Mesenchymal stem cell (in vitro differentiated cells and primary cell): ENCODE data around the gene DLGAP3.

Source experiments
- DNase-seq: peaks from one replicate; pipeline ENCODE4 v3.0.0-alpha.2; 2013
- H2AFZ ChIP-seq: one replicate; pipeline ENCODE4 v1.6.1; 2013; ENCODE audit warnings: low read depth, mild to moderate bottlenecking, control low read depth, inconsistent platforms, low read length, moderate library complexity
- H2AK5ac ChIP-seq: 2 replicates; pipeline ENCODE4 v1.6.1; 2013; ENCODE audit warnings: low read length, moderate library complexity, mild to moderate bottlenecking, inconsistent platforms; ENCODE audit not compliant: severe bottlenecking
- H2BK120ac ChIP-seq: one replicate; pipeline ENCODE4 v1.6.1; 2013; ENCODE audit warnings: low read depth, mild to moderate bottlenecking, inconsistent platforms, low read length, moderate library complexity
- H2BK12ac ChIP-seq, 2 experiments: one replicate each; pipeline ENCODE4 v1.6.1; 2013; ENCODE audit warnings: inconsistent platforms in 2 of 2, low read length in 2 of 2, mild to moderate bottlenecking in 2 of 2, moderate library complexity in 2 of 2, control low read depth in 1 of 2
- H2BK15ac ChIP-seq: one replicate; pipeline ENCODE4 v1.6.1; 2013; ENCODE audit warnings: mild to moderate bottlenecking, low read depth, inconsistent platforms; ENCODE audit not compliant: poor library complexity, severe bottlenecking
- H2BK5ac ChIP-seq: 2 replicates; pipeline ENCODE4 v1.6.1; 2013; ENCODE audit warnings: low read depth, mild to moderate bottlenecking, low read length, control low read depth, inconsistent platforms; ENCODE audit not compliant: poor library complexity, severe bottlenecking
- H3K14ac ChIP-seq, 2 experiments: one replicate each; pipeline ENCODE4 v1.6.1; 2013; ENCODE audit warnings: inconsistent platforms in 2 of 2, low read length in 2 of 2, control low read depth in 1 of 2, mild to moderate bottlenecking in 1 of 2, moderate library complexity in 1 of 2
- H3K18ac ChIP-seq, 2 experiments: one replicate each; pipeline ENCODE4 v1.6.1; 2013; ENCODE audit warnings: inconsistent platforms in 2 of 2, low read length in 2 of 2, control low read depth in 1 of 2, low read depth in 1 of 2, mild to moderate bottlenecking in 1 of 2
- H3K23ac ChIP-seq, 2 experiments: one replicate each; pipeline ENCODE4 v1.6.1; 2013; ENCODE audit warnings: inconsistent platforms in 2 of 2, low read length in 2 of 2, mild to moderate bottlenecking in 2 of 2, moderate library complexity in 2 of 2, control low read depth in 1 of 2
- H3K27ac ChIP-seq: 2 replicates; pipeline ENCODE4 v1.5.1; 2013; ENCODE audit warnings: mild to moderate bottlenecking, moderate library complexity, low read length, control low read depth, inconsistent platforms; ENCODE audit not compliant: poor library complexity, severe bottlenecking
- H3K27me3 ChIP-seq, 2 experiments: 2 replicates each; pipeline versions ENCODE4 v1.6.1 to v1.7.0; 2013; ENCODE audit warnings: low read length in 2 of 2, mild to moderate bottlenecking in 2 of 2, moderate library complexity in 2 of 2, control low read depth in 1 of 2, inconsistent platforms in 1 of 2; ENCODE audit not compliant: control insufficient read depth in 1 of 2, insufficient read depth in 1 of 2
- H3K36me3 ChIP-seq, 2 experiments: 2 replicates each; pipeline versions ENCODE4 v1.6.1 to v1.7.0; 2013; ENCODE audit warnings: low read length in 2 of 2, control low read depth in 1 of 2, inconsistent platforms in 1 of 2, low read depth in 1 of 2, mild to moderate bottlenecking in 1 of 2; ENCODE audit not compliant: insufficient read depth in 2 of 2, control insufficient read depth in 1 of 2
- H3K4ac ChIP-seq, 2 experiments: one replicate each; pipeline ENCODE4 v1.6.1; 2013; ENCODE audit warnings: inconsistent platforms in 2 of 2, low read length in 2 of 2, mild to moderate bottlenecking in 2 of 2, moderate library complexity in 2 of 2, control low read depth in 1 of 2, low read depth in 1 of 2
- H3K4me1 ChIP-seq: 2 replicates; pipeline ENCODE4 v1.6.1; 2013; ENCODE audit warnings: low read depth, low read length, control low read depth; ENCODE audit not compliant: control insufficient read depth, insufficient read depth
- H3K4me2 ChIP-seq: 2 replicates; pipeline ENCODE4 v1.6.1; 2013; ENCODE audit warnings: low read length, mild to moderate bottlenecking, inconsistent platforms; ENCODE audit not compliant: poor library complexity, severe bottlenecking
- H3K4me3 ChIP-seq, 2 experiments: 2 replicates each; pipeline versions ENCODE4 v1.5.1 to v1.7.0; 2013; ENCODE audit warnings: low read length in 2 of 2, mild to moderate bottlenecking in 2 of 2, control low read depth in 1 of 2, low read depth in 1 of 2; ENCODE audit not compliant: insufficient read depth in 1 of 2
- H3K79me1 ChIP-seq: replicated peaks from 2 replicates; pipeline ENCODE4 v1.6.1; 2013; ENCODE audit warnings: mild to moderate bottlenecking, control low read depth, low read length, inconsistent platforms; ENCODE audit not compliant: poor library complexity, severe bottlenecking
- H3K9ac ChIP-seq: 2 replicates; pipeline ENCODE4 v1.7.0; 2013; ENCODE audit warnings: mild to moderate bottlenecking, low read length, moderate library complexity
- H3K9me3 ChIP-seq: 2 replicates; pipeline ENCODE4 v1.7.0; 2013; ENCODE audit warnings: mild to moderate bottlenecking, low read length; ENCODE audit not compliant: control insufficient read depth
- H4K8ac ChIP-seq: one replicate; pipeline ENCODE4 v1.6.1; 2013; ENCODE audit warnings: inconsistent platforms, mild to moderate bottlenecking, low read length, moderate library complexity
- H4K91ac ChIP-seq: one replicate; pipeline ENCODE4 v1.6.1; 2013; ENCODE audit warnings: mild to moderate bottlenecking, low read length, inconsistent platforms
- WGBS: methylation state at CpG from one replicate; pipeline ENCODE4 v1.1.7; 2013; ENCODE audit warnings: mixed read lengths; 5-methylcytosine and 5-hydroxymethylcytosine counted together

DLGAP3 gene

GRCh38 chr1:34896612-34897011 is 32.8 kb downstream of the DLGAP3 start:
- Histone ChIP-seq H4K91ac (no peak overlapping the region), H2AK5ac (no peak overlapping the region), H3K4me3 (no peak overlapping the region), H3K4me1 (no peaks in the 10 kb centered on the region), H2AFZ (no peak overlapping the region), H3K4me2 (no peak overlapping the region), H3K4ac (no peak overlapping the region), H2BK120ac (no peak overlapping the region), H2BK15ac (no peak overlapping the region), H4K8ac (no peak overlapping the region), H3K14ac (no peak overlapping the region), H3K36me3 (no peaks in the 10 kb centered on the region), H2BK12ac (no peak overlapping the region), H3K18ac (no peak overlapping the region), H2BK5ac (no peak overlapping the region), H3K9ac (no peak overlapping the region), H3K79me1 (no peaks in the 10 kb centered on the region), H3K23ac (no peak overlapping the region), H3K9me3 (peaks cover 7% of the 10 kb centered on the region), H3K27ac (no peak overlapping the region), H3K27me3 (peaks cover 9 to 24% of the 10 kb centered on the region in 2 experiments)
- DNase-seq, result no peak
- no CpG with 5 or more reads among the region's 1 CpG for WGBS

GRCh38 chr1:34889705-34890104 is 39.7 kb downstream of the DLGAP3 start:
- Histone ChIP-seq H2BK15ac (no peak overlapping the region), H4K8ac (no peak overlapping the region), H3K9ac (no peak overlapping the region), H4K91ac (no peak overlapping the region), H3K4ac (no peak overlapping the region), H3K18ac (no peak overlapping the region), H2BK12ac (no peak overlapping the region), H3K9me3 (peaks cover 10% of the 10 kb centered on the region), H3K4me1 (peaks cover 13% of the 10 kb centered on the region), H3K23ac (no peak overlapping the region), H3K36me3 (no peaks in the 10 kb centered on the region), H2BK5ac (no peak overlapping the region), H2BK120ac (no peak overlapping the region), H3K4me2 (no peak overlapping the region), H3K14ac (no peak overlapping the region), H3K27me3 (peaks cover 40 to 45% of the 10 kb centered on the region in 2 experiments), H3K79me1 (no peaks in the 10 kb centered on the region), H3K4me3 (no peak overlapping the region), H2AK5ac (no peak overlapping the region), H3K27ac (no peak overlapping the region), H2AFZ (no peak overlapping the region)
- 56% methylated on average over 4 of the region's 4 CpGs for WGBS
- DNase-seq, result no peak

DNA sequence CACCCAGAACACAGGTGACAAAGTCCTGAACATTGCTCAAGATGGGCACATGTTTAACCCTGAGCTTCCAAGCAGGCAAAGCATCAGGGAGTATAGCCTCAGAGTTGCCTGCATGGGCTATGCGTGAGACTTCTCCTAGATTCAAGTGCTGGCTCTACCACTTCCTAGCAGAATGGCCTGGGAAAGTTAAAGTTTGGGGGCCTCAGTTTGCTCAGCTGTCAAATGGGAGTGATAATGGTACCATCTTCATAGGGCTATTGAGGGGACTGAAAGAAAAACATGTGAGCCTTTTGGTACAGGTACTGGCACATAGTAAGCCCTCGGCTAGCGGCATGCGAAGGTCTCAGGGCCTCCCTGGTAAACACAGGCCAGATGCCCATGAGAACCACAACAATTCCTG is 41.9 kb downstream of the DLGAP3 start:
- Histone ChIP-seq H4K91ac (no peak overlapping the region), H3K4me2 (no peak overlapping the region), H3K27me3 (peaks cover 61% of the 10 kb centered on the region in 2 experiments), H2BK5ac (no peak overlapping the region), H3K9ac (no peak overlapping the region), H3K9me3 (peaks cover 10% of the 10 kb centered on the region), H2AFZ (no peak overlapping the region), H3K36me3 (no peaks in the 10 kb centered on the region), H2AK5ac (no peak overlapping the region), H3K23ac (no peak overlapping the region), H3K27ac (no peak overlapping the region), H3K79me1 (no peaks in the 10 kb centered on the region), H2BK15ac (no peak overlapping the region), H3K4ac (no peak overlapping the region), H3K18ac (no peak overlapping the region), H3K4me3 (no peak overlapping the region), H2BK120ac (no peak overlapping the region), H2BK12ac (no peak overlapping the region), H4K8ac (no peak overlapping the region), H3K4me1 (peaks cover 13% of the 10 kb centered on the region), H3K14ac (no peak overlapping the region)
- 87% methylated on average over 4 of the region's 4 CpGs for WGBS
- no peak for DNase-seq

DNA sequence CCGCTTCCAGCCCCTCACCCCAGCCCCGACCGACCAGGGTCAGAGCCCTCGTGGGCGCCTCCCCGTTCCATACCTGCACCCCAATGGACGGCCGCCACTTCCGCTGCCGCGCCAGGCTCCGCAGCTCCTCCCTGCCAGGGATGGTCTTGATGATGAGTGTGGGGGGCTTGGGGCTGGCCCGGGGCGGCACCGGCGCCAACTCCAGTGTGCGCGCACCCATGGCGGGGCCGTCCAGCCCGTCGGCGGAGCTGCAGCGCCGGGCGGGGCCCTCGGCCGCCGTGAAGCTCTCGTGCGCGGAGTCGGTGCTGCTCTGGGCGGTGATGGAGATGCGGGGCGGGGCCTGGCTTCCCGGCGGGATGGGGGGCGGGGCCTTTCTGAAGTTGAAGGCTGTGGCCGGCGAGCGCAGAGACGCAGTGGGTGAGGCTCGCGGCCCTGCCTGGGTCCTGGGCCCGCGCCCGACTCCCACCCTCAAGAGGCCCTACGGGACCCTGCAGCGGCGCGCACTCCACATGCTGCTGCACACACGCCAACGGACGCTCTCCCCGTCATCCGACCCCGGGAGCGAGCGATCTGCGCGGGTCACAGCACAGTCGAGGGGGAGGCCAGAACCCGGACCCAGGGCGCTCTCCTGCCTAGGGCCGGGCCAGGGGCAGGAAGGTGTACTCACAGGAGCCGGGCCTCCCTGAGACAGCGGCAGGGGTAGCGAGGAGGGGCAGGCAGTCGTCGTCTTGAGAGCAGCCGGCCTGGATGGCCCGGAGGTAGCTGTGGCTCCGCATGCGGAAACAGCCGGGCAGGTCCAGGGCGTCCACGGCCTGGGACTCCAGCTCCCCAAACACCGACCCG is 43.8 kb downstream of the DLGAP3 start:
- Histone ChIP-seq H3K18ac (no peak overlapping the region), H4K8ac (peak overlapping the region; percentile 28), H3K4ac (no peak overlapping the region), H2AFZ (peak overlapping the region; percentile 76), H2AK5ac (no peak overlapping the region), H4K91ac (peak overlapping the region; percentile 27), H3K4me3 (peak overlapping the region; percentile 38 to 63), H3K27me3 (peaks cover 61 to 63% of the 10 kb centered on the region in 2 experiments), H3K4me2 (peak overlapping the region; percentile 63), H3K4me1 (peaks cover 13% of the 10 kb centered on the region), H3K23ac (no peak overlapping the region), H3K9me3 (peaks cover 3% of the 10 kb centered on the region), H3K36me3 (no peaks in the 10 kb centered on the region), H3K27ac (no peak overlapping the region), H2BK120ac (no peak overlapping the region), H3K14ac (no peak overlapping the region), H2BK5ac (no peak overlapping the region), H3K9ac (peak overlapping the region; percentile 32), H3K79me1 (no peaks in the 10 kb centered on the region), H2BK15ac (peak overlapping the region; percentile 52), H2BK12ac (no peak overlapping the region)
- DNase-seq, result peak; percentile 31
- WGBS, result 3% methylated on average over 70 of the region's 80 CpGs
